GM18909 (cell line): ENCODE results near the gene LMBRD1.

Experiments used
- ATAC-seq: cut with Tn5 transposase; IDR thresholded peaks from one replicate; pipeline ENCODE4 v1.9.1; 2021; ENCODE audit warnings: mild to moderate bottlenecking; ENCODE audit not compliant: unreplicated experiment, poor library complexity

The LMBRD1 gene

GRCh38 chr6:69663215-69663614 is 133.6 kb downstream of the LMBRD1 start:
- ATAC-seq = no peak

- no peak for ATAC-seq
Observed at GRCh38 chr6:69650703-69651102, 146.1 kb downstream of the LMBRD1 start.

- ATAC-seq = no peak
Observed at GRCh38 chr6:69647726-69648125, 149.1 kb downstream of the LMBRD1 start.

GRCh38 chr6:69643688-69644087 is 153.1 kb downstream of the LMBRD1 start:
- ATAC-seq = no peak

- no peak for ATAC-seq
Observed at GRCh38 chr6:69632932-69633331, 163.9 kb downstream of the LMBRD1 start.

- ATAC-seq = no peak
Observed at GRCh38 chr6:69631552-69632346, 165.1 kb downstream of the LMBRD1 start.

- no peak for ATAC-seq
Observed at GRCh38 chr6:69630767-69631166, 166.0 kb downstream of the LMBRD1 start.

- ATAC-seq = no peak
Observed at GRCh38 chr6:69627625-69628024, 169.2 kb downstream of the LMBRD1 start.

- ATAC-seq = no peak
Observed at GRCh38 chr6:69624944-69625343, 171.9 kb downstream of the LMBRD1 start.
